HepG2 (cell line): ENCODE results near the gene YBX2. TPM values are rescaled to one million over a fixed set of nuclear protein-coding genes. Genes with fewer than 3 reads are reported as not detected.

Source experiments
- ARID3A ChIP-seq: IDR thresholded peaks from 2 replicates; pipeline ENCODE4 v1.6.1; 2012; ENCODE audit warnings: low read depth, low read length, improper control_type of control experiment
- ASH2L ChIP-seq: fragments of 300-600, 200-600 bp; sonication (generic); IDR thresholded peaks from 2 replicates; pipeline ENCODE4 v1.7.0; 2017; ENCODE audit warnings: low read depth, mild to moderate bottlenecking, moderate library complexity, mixed read lengths, low read length; ENCODE audit not compliant: insufficient read length
- BATF2 ChIP-seq: sonication (generic); formaldehyde crosslinking; IDR thresholded peaks from 2 replicates; pipeline ENCODE4 v1.8.0; 2022; ENCODE audit warnings: mild to moderate bottlenecking, missing genetic modification reagents, moderate library complexity
- CENPBD1 ChIP-seq: sonication (generic); formaldehyde crosslinking; IDR thresholded peaks from 2 replicates; pipeline ENCODE4 v1.8.0; 2022; ENCODE audit warnings: missing genetic modification reagents, low read depth, mild to moderate bottlenecking, borderline replicate concordance
- CREM ChIP-seq, 2 experiments: sonication (generic) in 1 of 2; formaldehyde crosslinking in 1 of 2; IDR thresholded peaks; 2 replicates each; pipeline versions ENCODE4 v1.4.0 to v1.6.1; 2016 to 2020; ENCODE audit warnings: antibody characterized with exemption in 1 of 2, mild to moderate bottlenecking in 1 of 2, missing genetic modification reagents in 1 of 2
- HOXA5 ChIP-seq: sonication (generic); formaldehyde crosslinking; IDR thresholded peaks from 2 replicates; pipeline ENCODE4 v1.4.0; 2020; ENCODE audit warnings: missing genetic modification reagents
- IRF1 ChIP-seq: sonication (generic); formaldehyde crosslinking; IDR thresholded peaks from 2 replicates; pipeline ENCODE4 v1.4.0; 2020; ENCODE audit warnings: low read depth, mild to moderate bottlenecking, missing genetic modification reagents
- KDM4B ChIP-seq: sonication (generic); formaldehyde crosslinking; IDR thresholded peaks from 2 replicates; pipeline ENCODE4 v1.4.0; 2020; ENCODE audit warnings: missing genetic modification reagents
- KDM5B ChIP-seq: sonication (generic); formaldehyde crosslinking; IDR thresholded peaks from 2 replicates; pipeline ENCODE4 v1.4.0; 2020; ENCODE audit warnings: missing genetic modification reagents, mild to moderate bottlenecking, borderline replicate concordance
- MED13 ChIP-seq: sonication (generic); formaldehyde crosslinking; IDR thresholded peaks from 2 replicates; pipeline ENCODE4 v1.5.0; 2020; ENCODE audit warnings: missing genetic modification reagents
- MXD4 ChIP-seq: IDR thresholded peaks from 2 replicates; pipeline ENCODE4 v1.6.1; 2016; ENCODE audit warnings: mild to moderate bottlenecking, missing biosample characterization, missing genetic modification reagents
- NCOA2 ChIP-seq: sonication (generic); formaldehyde crosslinking; IDR thresholded peaks from 2 replicates; pipeline ENCODE4 v1.8.0; 2022; ENCODE audit warnings: inconsistent platforms
- NCOR1 ChIP-seq: fragments of 200-600 bp; sonication (generic); IDR thresholded peaks from 2 replicates; pipeline ENCODE4 v1.7.0; 2017; ENCODE audit warnings: antibody characterized with exemption, low read length, borderline replicate concordance
- NR2F1 ChIP-seq, 2 experiments: fragments of 450-650 bp in 1 of 2; formaldehyde crosslinking in 1 of 2; IDR thresholded peaks; 2 replicates each; pipeline versions ENCODE4 v1.5.0 to v1.6.1; 2016 to 2020; ENCODE audit warnings: mild to moderate bottlenecking in 1 of 2, missing compliant biosample characterization in 1 of 2, missing genetic modification reagents in 1 of 2, moderate library complexity in 1 of 2
- NR2F6 ChIP-seq, 2 experiments: IDR thresholded peaks; 2 replicates each; pipeline ENCODE4 v1.6.1; 2016; ENCODE audit warnings: antibody characterized with exemption in 1 of 2, mild to moderate bottlenecking in 1 of 2
- PLRG1 ChIP-seq: fragments of 450-650 bp; conservative IDR thresholded peaks from 2 replicates; pipeline ENCODE4 v1.6.1; 2016
- SIN3A ChIP-seq: IDR thresholded peaks from 2 replicates; pipeline ENCODE4 v1.6.1; 2011; ENCODE audit warnings: low read depth, mild to moderate bottlenecking, control low read depth, low read length, borderline replicate concordance
- SSRP1 ChIP-seq: IDR thresholded peaks from 2 replicates; pipeline ENCODE4 v1.6.1; 2016; ENCODE audit warnings: control low read depth
- SYNCRIP ChIP-seq: fragments of 200-400 bp; formaldehyde crosslinking; IDR thresholded peaks from 2 replicates; pipeline ENCODE4 v1.6.1; 2018; ENCODE audit warnings: mild to moderate bottlenecking, low read depth, low read length; ENCODE audit not compliant: insufficient read depth
- THAP11 ChIP-seq: IDR thresholded peaks from 2 replicates; pipeline ENCODE4 v1.6.1; 2016; ENCODE audit warnings: missing biosample characterization, missing genetic modification reagents
- TOPORS ChIP-seq: sonication (generic); formaldehyde crosslinking; IDR thresholded peaks from 2 replicates; pipeline ENCODE4 v1.8.0; 2023; ENCODE audit warnings: mild to moderate bottlenecking, missing genetic modification reagents
- WIZ ChIP-seq: sonication (generic); formaldehyde crosslinking; IDR thresholded peaks from 2 replicates; pipeline ENCODE4 v1.5.1; 2020; ENCODE audit warnings: mild to moderate bottlenecking, missing genetic modification reagents
- ZNF124 ChIP-seq: sonication (generic); formaldehyde crosslinking; IDR thresholded peaks from 2 replicates; pipeline ENCODE4 v1.4.0; 2020; ENCODE audit warnings: missing genetic modification reagents
- ZNF614 ChIP-seq: IDR thresholded peaks from 2 replicates; pipeline ENCODE4 v1.6.1; 2018; ENCODE audit warnings: missing biosample characterization, missing genetic modification reagents, inconsistent platforms, borderline replicate concordance
- ZNF639 ChIP-seq: conservative IDR thresholded peaks from 2 replicates; pipeline ENCODE4 v1.6.1; 2018; ENCODE audit warnings: missing genetic modification reagents
- polyA plus RNA-seq, 8 experiments: library from polyadenylated mRNA; depleted of rRNA in 3 of 8; stranded (reverse) in 7 of 8; unstranded in 1 of 8; fragments of >200 nt; fragmentation: Illumina TruSeq in 4 of 8; extraction: Trizol in 4 of 8; gene quantifications; 2 replicates each; pipeline versions ENCODE4 v1.2.1 to v1.2.3, GENCODE V29; 2011 to 2016; ENCODE audit warnings: low read depth in 4 of 8, missing spikeins in 1 of 8, mixed read lengths in 1 of 8; ENCODE audit not compliant: insufficient read depth in 1 of 8
- total RNA-seq, 5 experiments: library from RNA; depleted of rRNA; stranded (reverse); fragments of >200 nt; fragmentation: Illumina TruSeq; extraction: Trizol; gene quantifications; 2 replicates each; pipeline ENCODE4 v1.2.3, GENCODE V29; 2016; ENCODE audit warnings: low read depth in 1 of 5

Gene YBX2
- total and polyA plus RNA-seq, 2 of the 13 experiments (the other 11 are each of a cell fraction or from before 2014, with no cell fraction given): 0.12 to 0.22 TPM

- TF ChIP-seq MXD4 (CRISPR knock-in tag) (no peak), NR2F6 (IDR thresholded peaks at IDR 0.05) (peak; percentile 32; the same call in 1 of the 2 replicates), NR2F6 (CRISPR knock-in tag; IDR thresholded peaks at IDR 0.05) (0 out of 2 replicates have a peak, but pooled peaks have one; percentile 23), IRF1 (CRISPR knock-in tag) (no peak), ASH2L (peak; percentile 77), MED13 (CRISPR knock-in tag) (no peak), NCOR1 (peak; percentile 90; the same call in 1 of the 2 replicates), HOXA5 (peak; percentile 26; the same call in 1 of the 2 replicates), NCOA2 (peak; percentile 39; the same call in 1 of the 2 replicates), TOPORS (CRISPR knock-in tag) (no peak), ZNF639 (peak; percentile 44; the same call in 1 of the 2 replicates), PLRG1 (no peak), CREM (IDR thresholded peaks at IDR 0.05) (peak; percentile 61; the same call in 1 of the 2 replicates), CREM (CRISPR knock-in tag; IDR thresholded peaks at IDR 0.05) (no peak), BATF2 (no peak), ZNF124 (peak; percentile 70; the same call in 1 of the 2 replicates), KDM5B (peak; percentile 84; the same call in 1 of the 2 replicates), KDM4B (CRISPR knock-in tag) (no peak), ZNF614 (CRISPR knock-in tag) (no peak), WIZ (CRISPR knock-in tag) (no peak), NR2F1 (CRISPR knock-in tag; IDR thresholded peaks at IDR 0.05) (no peak), THAP11 (CRISPR knock-in tag) (peak; percentile 74), SSRP1 (CRISPR knock-in tag) (no peak), SYNCRIP (no peak), ARID3A (peak; percentile 63), SIN3A (0 out of 2 replicates have a peak, but pooled peaks have one; percentile 48), CENPBD1 (CRISPR knock-in tag) (no peak)
Observed at GRCh38 chr17:7258731-7259554, 35.5 kb downstream of the YBX2 start (continued).
